ENCODE data around the gene HLA-G. TPM values are rescaled to one million over a fixed set of nuclear protein-coding genes. Genes with fewer than 3 reads are reported as not detected.

The HLA-G gene
- total and polyA plus RNA-seq, 2 of the 4 experiments (the other 2 are of a cell fraction): not detected

DNA sequence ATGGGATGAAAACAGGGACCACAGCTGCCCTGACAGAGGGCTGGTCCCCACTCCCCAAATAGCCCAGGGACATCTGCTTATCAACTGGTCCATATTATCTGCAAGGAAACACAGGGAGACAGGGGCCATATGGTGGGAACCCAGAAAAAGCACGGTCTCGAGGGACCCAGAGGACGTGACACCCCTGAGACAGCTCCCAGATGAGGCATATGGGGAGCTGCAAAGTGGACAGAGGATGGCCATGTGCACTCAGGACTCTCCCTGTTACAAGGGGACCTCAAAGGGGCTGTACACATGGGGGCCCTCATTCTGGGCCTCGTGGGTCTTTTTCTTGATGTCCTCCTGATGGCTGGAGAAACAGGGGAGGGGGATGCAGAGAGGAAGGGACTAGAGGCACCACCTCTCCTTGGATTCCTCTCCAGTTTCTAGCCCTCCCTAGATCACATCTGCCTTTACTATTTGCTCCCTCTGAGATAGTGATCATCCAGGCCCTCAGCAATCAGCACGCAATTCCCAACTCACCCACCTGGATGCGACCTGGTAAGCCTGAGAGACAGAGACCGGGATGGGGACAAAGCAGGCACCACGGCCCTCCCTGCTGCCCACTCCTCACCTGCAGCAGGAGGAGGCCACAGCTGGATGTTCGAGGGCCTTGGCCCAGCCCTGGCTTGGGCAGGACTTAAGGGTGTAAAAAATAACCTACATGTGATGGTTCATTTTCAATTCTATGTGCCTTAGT lies 13.1 kb upstream of the HLA-G start:
- Histone ChIP-seq H3K9me1 (ENCODE audit: insufficient read depth, low read length) (no peaks in the 10 kb centered on the region), H2BK20ac (ENCODE audit: low read depth, low read length) (no peak overlapping the region), H3K4me2 (ENCODE audit: low read depth, low read length) (no peak overlapping the region), H4K20me1 (ENCODE audit: insufficient read depth, low read length) (no peaks in the 10 kb centered on the region), H3K56ac (ENCODE audit: extremely low read depth, insufficient read depth, low read length) (no peak overlapping the region), H3K23ac (ENCODE audit: low read depth, low read length) (no peak overlapping the region), H3K14ac (replicated peaks; ENCODE audit: low read depth, low read length) (no peak overlapping the region), H3K9me3 (ENCODE audit: control insufficient read depth, insufficient read depth, low read length) (no peaks in the 10 kb centered on the region), H4K5ac (ENCODE audit: low read depth, low read length) (no peak overlapping the region), H3K27me3 (ENCODE audit: control insufficient read depth, insufficient read depth, low read length) (peaks cover 2% of the 10 kb centered on the region; the same call in 1 of the 2 replicates), H4K8ac (ENCODE audit: low read depth in 2 of 2, low read length in 2 of 2) (no peak overlapping the region), H3K9ac (ENCODE audit: low read depth, low read length) (no peak overlapping the region), H2AK5ac (ENCODE audit: low read depth, low read length) (no peak overlapping the region), H3K4ac (ENCODE audit: low read depth, low read length) (no peak overlapping the region), H2AFZ (replicated peaks; ENCODE audit: low read length, poor library complexity) (no peak overlapping the region), H3K36me3 (ENCODE audit: control insufficient read depth, insufficient read depth, low read length) (no peaks in the 10 kb centered on the region), H2AK9ac (replicated peaks; ENCODE audit: low read depth, low read length, poor library complexity) (no peak overlapping the region), H2BK15ac (ENCODE audit: low read depth, low read length) (no peak overlapping the region), H3K27ac (ENCODE audit: insufficient read depth, low read length) (no peak overlapping the region), H4K91ac (ENCODE audit: insufficient read depth, low read depth, low read length) (no peak overlapping the region), H2BK120ac (ENCODE audit: low read depth, low read length) (no peak overlapping the region), H3K4me3 (ENCODE audit: insufficient read depth, low read depth, low read length) (no peak overlapping the region), H3K18ac (ENCODE audit: low read depth, low read length) (no peak overlapping the region), H3K79me1 (ENCODE audit: low read depth in 1 of 2, low read length in 2 of 2) (no peaks in the 10 kb centered on the region), H3K4me1 (ENCODE audit: control insufficient read depth, insufficient read depth, low read length) (no peaks in the 10 kb centered on the region), H2BK5ac (ENCODE audit: low read depth, low read length, poor library complexity, severe bottlenecking) (no peak overlapping the region)
- TF ChIP-seq RCOR1 (IDR thresholded peaks at IDR 0.05; ENCODE audit: insufficient replicate concordance, low read length): no peak
- TF ChIP-seq RAD21 (IDR thresholded peaks at IDR 0.05; ENCODE audit: low read length): no peak
- no peak for TF ChIP-seq SMC3 (IDR thresholded peaks at IDR 0.05; ENCODE audit: low read depth, low read length)
- TF ChIP-seq, protein P1, sequence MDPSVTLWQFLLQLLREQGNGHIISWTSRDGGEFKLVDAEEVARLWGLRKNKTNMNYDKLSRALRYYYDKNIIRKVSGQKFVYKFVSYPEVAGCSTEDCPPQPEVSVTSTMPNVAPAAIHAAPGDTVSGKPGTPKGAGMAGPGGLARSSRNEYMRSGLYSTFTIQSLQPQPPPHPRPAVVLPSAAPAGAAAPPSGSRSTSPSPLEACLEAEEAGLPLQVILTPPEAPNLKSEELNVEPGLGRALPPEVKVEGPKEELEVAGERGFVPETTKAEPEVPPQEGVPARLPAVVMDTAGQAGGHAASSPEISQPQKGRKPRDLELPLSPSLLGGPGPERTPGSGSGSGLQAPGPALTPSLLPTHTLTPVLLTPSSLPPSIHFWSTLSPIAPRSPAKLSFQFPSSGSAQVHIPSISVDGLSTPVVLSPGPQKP (IDR thresholded peaks at IDR 0.05; ENCODE audit: borderline replicate concordance, low read depth, low read length): no peak
- no peak for TF ChIP-seq RFX5 (IDR thresholded peaks at IDR 0.05; ENCODE audit: low read depth, low read length)
- no peak for TF ChIP-seq CEBPB (IDR thresholded peaks at IDR 0.05; ENCODE audit: low read depth, low read length)
- TF ChIP-seq, protein P2, sequence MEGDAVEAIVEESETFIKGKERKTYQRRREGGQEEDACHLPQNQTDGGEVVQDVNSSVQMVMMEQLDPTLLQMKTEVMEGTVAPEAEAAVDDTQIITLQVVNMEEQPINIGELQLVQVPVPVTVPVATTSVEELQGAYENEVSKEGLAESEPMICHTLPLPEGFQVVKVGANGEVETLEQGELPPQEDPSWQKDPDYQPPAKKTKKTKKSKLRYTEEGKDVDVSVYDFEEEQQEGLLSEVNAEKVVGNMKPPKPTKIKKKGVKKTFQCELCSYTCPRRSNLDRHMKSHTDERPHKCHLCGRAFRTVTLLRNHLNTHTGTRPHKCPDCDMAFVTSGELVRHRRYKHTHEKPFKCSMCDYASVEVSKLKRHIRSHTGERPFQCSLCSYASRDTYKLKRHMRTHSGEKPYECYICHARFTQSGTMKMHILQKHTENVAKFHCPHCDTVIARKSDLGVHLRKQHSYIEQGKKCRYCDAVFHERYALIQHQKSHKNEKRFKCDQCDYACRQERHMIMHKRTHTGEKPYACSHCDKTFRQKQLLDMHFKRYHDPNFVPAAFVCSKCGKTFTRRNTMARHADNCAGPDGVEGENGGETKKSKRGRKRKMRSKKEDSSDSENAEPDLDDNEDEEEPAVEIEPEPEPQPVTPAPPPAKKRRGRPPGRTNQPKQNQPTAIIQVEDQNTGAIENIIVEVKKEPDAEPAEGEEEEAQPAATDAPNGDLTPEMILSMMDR (conservative IDR thresholded peaks at IDR 0.05; ENCODE audit: low read depth, low read length): no peak
- TF ChIP-seq CHD1 (IDR thresholded peaks at IDR 0.05; ENCODE audit: low read depth, low read length): no peak
- no peak for TF ChIP-seq NFE2L2 (IDR thresholded peaks at IDR 0.05; ENCODE audit: low read depth, low read length)
- TF ChIP-seq, protein P3, sequence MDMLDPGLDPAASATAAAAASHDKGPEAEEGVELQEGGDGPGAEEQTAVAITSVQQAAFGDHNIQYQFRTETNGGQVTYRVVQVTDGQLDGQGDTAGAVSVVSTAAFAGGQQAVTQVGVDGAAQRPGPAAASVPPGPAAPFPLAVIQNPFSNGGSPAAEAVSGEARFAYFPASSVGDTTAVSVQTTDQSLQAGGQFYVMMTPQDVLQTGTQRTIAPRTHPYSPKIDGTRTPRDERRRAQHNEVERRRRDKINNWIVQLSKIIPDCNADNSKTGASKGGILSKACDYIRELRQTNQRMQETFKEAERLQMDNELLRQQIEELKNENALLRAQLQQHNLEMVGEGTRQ (IDR thresholded peaks at IDR 0.05; ENCODE audit: low read depth, low read length): no peak
- TF ChIP-seq MAZ (IDR thresholded peaks at IDR 0.05; ENCODE audit: borderline replicate concordance, low read depth, low read length): no peak
- TF ChIP-seq POLR2A (IDR thresholded peaks at IDR 0.05; ENCODE audit: low read depth, low read length): no peak
- POLR2A ChIA-PET (ENCODE audit: unreplicated experiment): no interaction called here
- intact Hi-C loops (cut with micrococcal nuclease) (no loop called here), dilution Hi-C loops (cut with HindIII; ENCODE audit: low sequenced_read_pairs, unreplicated experiment) (no loop called here), in situ Hi-C loops (cut with MboI; ENCODE audit: low sequenced_read_pairs) (no loop called here)
- BruUV-seq (replicated peaks): no TSS peak
- no CpG with 5 or more reads among the region's 9 CpGs for WGBS, 2 experiments (ENCODE audit: extremely low coverage in 2 of 2, insufficient read length in 1 of 2)
- ATAC-seq (ENCODE audit: low read depth) (no peak), DNase-seq (no peak)
- CTCF ChIA-PET: no interaction called here

Measured in IMR-90 (cell line).